Lower lobe of right lung (tissue), 2 donors: ENCODE measurements around the gene RANBP3L. TPM values are rescaled to one million over a fixed set of nuclear protein-coding genes. Genes with fewer than 3 reads are reported as not detected.

Experiments
- ATAC-seq, 2 donors: fragments of 200-7000 bp; cut with Tn5 transposase; one replicate each; pipeline ENCODE4 v1.9.1; 2020 to 2022; ENCODE audit warnings: mild to moderate bottlenecking in 2 of 2, moderate library complexity in 2 of 2
- DNase-seq: peaks from one replicate; pipeline ENCODE4 v3.0.0-alpha.2; 2020
- H3K27ac ChIP-seq: fragments of 200-600 bp; one replicate; pipeline ENCODE4 v1.8.0; 2022
- H3K27me3 ChIP-seq: fragments of 200-600 bp; one replicate; pipeline ENCODE4 v1.8.0; 2022; ENCODE audit warnings: low read depth
- H3K36me3 ChIP-seq: fragments of 200-600 bp; one replicate; pipeline ENCODE4 v1.8.0; 2022; ENCODE audit warnings: mild to moderate bottlenecking
- H3K4me1 ChIP-seq: fragments of 200-600 bp; one replicate; pipeline ENCODE4 v1.8.0; 2022
- H3K4me3 ChIP-seq: fragments of 200-600 bp; one replicate; pipeline ENCODE4 v1.8.0; 2022; ENCODE audit warnings: mild to moderate bottlenecking
- H3K9me3 ChIP-seq: fragments of 200-600 bp; one replicate; pipeline ENCODE4 v1.8.0; 2022
- intact Hi-C: fragments of 100-400 bp; cut with DNase I; formaldehyde crosslinking; loops from one replicate; pipeline ENCODE4 v1.11.0; 2022
- total RNA-seq: library from RNA; stranded (reverse); fragmentation: NEBNext Ultra II Directional; extraction: Animal tissue kit (Norgen Biotek cat#: 25700); gene quantifications from one replicate; pipeline ENCODE4 v1.2.1, GENCODE V29; 2021
- TF ChIP-seq, protein P1 (sequence below): fragments of 200-600 bp; IDR thresholded peaks from one replicate; pipeline ENCODE4 v1.8.0; 2022; ENCODE audit warnings: antibody characterized with exemption, mild to moderate bottlenecking
- donor health status: DM: no; HTN: yes; CAD: no; lungs with severe emphysema.

The RANBP3L gene
- total RNA-seq, 1 donor from 2014 or later: 2.8 TPM

DNA sequence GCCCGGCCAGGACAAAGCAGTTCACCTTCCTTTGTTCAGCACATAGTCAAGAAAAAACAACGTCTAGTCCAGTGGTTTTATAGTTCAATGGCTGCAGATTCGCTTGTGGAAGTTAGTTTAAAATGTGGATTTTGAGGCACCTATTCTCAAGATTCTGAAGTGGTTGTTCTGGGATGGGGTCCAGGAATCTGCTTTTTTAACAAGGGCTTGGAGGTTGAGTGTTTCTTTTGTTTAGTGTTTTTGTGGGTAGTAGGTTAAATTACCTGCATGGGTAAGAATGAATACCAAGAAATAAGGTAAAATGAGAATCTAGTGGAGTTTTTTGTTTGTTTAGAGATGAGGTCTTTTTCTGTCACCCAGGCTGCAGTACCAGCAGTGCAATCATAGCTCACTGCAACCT is 31.5 kb downstream of the RANBP3L start:
- ATAC-seq: no peak
- TF ChIP-seq, protein P1, sequence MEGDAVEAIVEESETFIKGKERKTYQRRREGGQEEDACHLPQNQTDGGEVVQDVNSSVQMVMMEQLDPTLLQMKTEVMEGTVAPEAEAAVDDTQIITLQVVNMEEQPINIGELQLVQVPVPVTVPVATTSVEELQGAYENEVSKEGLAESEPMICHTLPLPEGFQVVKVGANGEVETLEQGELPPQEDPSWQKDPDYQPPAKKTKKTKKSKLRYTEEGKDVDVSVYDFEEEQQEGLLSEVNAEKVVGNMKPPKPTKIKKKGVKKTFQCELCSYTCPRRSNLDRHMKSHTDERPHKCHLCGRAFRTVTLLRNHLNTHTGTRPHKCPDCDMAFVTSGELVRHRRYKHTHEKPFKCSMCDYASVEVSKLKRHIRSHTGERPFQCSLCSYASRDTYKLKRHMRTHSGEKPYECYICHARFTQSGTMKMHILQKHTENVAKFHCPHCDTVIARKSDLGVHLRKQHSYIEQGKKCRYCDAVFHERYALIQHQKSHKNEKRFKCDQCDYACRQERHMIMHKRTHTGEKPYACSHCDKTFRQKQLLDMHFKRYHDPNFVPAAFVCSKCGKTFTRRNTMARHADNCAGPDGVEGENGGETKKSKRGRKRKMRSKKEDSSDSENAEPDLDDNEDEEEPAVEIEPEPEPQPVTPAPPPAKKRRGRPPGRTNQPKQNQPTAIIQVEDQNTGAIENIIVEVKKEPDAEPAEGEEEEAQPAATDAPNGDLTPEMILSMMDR: no peak
- intact Hi-C loops: no loop called here

DNA sequence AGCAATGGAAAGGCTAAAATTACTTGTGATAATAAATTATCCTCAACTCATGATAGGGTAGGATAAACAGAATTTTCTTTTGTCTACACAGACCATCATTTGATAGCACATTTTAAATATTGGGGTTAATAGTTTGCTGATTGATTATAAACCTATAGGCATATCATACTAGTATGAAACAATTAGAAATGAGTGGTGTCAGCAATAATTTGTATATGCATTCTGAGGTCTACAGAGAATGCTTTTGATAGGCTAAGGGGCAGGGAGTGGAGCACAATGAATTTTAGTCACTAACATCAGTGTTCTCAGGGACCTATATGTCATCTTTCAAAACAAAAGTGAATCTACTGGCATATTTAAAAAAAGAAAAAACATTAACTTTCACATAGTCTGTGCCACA is 32.2 kb downstream of the RANBP3L start:
- Histone ChIP-seq H3K36me3 (no peaks in the 10 kb centered on the region), H3K27me3 (no peaks in the 10 kb centered on the region), H3K27ac (no peak overlapping the region), H3K9me3 (no peaks in the 10 kb centered on the region), H3K4me1 (no peaks in the 10 kb centered on the region), H3K4me3 (no peak overlapping the region)
- ATAC-seq (no peak), DNase-seq (no peak)
- TF ChIP-seq, protein P1: no peak
- intact Hi-C loops: no loop called here

More for the DNA sequence above, 31.5 kb downstream of the RANBP3L start:
- H3K27me3 ChIP-seq: no peaks in the 10 kb centered on the region
- no peaks in the 10 kb centered on the region for H3K4me1 ChIP-seq
- H3K36me3 ChIP-seq: no peaks in the 10 kb centered on the region
- H3K4me3 ChIP-seq: no peak overlapping the region
- no peaks in the 10 kb centered on the region for H3K9me3 ChIP-seq
- no peak for DNase-seq
- no peak overlapping the region for H3K27ac ChIP-seq

DNA sequence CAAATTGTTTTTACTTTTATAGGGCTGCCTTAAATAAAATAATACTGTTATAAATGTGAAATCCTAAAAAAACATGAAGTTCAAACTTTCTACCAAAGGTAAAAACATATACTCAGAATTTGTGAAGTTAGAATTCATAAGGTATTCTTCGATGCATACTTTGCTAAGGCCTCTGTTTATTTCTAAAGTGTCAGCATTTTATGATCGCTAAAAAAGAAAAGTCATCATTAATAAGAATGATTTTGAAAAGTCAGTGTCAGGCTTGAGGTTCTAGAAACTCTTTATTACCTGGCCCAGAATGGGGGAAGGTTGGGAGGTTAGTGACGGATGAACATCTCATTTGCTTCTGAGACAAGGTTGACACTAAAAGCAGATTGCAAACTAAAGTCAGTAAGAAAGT is 33.8 kb downstream of the RANBP3L start:
- Histone ChIP-seq H3K4me3 (no peak overlapping the region), H3K27me3 (no peaks in the 10 kb centered on the region), H3K9me3 (no peaks in the 10 kb centered on the region), H3K4me1 (no peaks in the 10 kb centered on the region), H3K27ac (no peak overlapping the region), H3K36me3 (no peaks in the 10 kb centered on the region)
- TF ChIP-seq, protein P1: no peak
- DNase-seq: no peak
- ATAC-seq: no peak
- intact Hi-C loops: no loop called here

DNA sequence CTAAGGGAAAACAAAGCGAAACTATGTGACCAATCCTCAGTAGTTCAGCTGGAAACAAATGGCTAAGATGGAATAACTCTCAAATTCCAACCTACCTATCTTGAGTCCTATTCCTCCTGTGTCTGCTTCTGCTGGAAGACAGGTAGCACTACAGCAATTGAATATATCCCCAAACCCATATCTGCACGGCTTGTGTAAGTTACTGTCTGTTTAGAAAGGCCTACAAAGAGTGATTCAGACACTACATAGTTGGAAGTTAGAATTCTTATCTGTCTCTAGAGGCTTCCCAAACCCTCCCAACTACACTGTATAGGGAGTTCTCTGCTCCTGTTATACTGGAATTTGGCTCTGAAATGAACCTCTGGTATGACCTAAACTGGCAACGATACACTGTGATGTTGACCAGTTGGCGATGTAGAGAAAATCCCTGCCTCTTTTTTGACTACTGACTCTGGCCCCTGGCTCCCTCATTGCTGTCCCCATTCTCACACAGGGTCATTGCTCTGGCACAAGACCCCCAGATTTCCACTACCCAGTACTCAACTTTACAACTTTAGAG is 37.4 kb downstream of the RANBP3L start:
- TF ChIP-seq, protein P1: no peak
- Histone ChIP-seq H3K36me3 (no peaks in the 10 kb centered on the region), H3K4me1 (no peaks in the 10 kb centered on the region), H3K27me3 (no peaks in the 10 kb centered on the region), H3K9me3 (no peaks in the 10 kb centered on the region), H3K4me3 (no peak overlapping the region), H3K27ac (no peak overlapping the region)
- intact Hi-C loops: no loop called here
- ATAC-seq (no peak), DNase-seq (no peak)

DNA sequence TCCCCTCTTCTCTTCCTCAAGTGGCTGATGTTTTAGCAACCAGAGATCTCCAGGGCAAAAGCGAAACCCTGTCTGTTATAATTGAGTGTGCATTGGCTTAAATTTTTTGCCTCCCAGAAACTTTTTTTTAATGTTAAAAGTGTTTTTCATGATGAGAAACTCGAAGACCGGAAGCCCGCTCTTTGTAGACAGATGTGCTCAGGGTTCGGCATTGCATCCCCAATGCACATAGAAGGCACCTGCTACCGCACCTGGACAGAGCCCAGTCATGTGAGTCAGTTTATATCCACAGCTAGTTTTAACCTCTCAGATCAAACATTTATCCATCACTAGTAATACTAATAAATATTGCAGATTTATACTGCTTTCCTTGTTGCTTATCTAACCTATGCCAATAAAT is 40.5 kb downstream of the RANBP3L start:
- Histone ChIP-seq H3K36me3 (no peaks in the 10 kb centered on the region), H3K9me3 (no peaks in the 10 kb centered on the region), H3K4me1 (no peaks in the 10 kb centered on the region), H3K4me3 (no peak overlapping the region), H3K27me3 (no peaks in the 10 kb centered on the region), H3K27ac (no peak overlapping the region)
- TF ChIP-seq, protein P1: no peak
- ATAC-seq (no peak), DNase-seq (no peak)
- intact Hi-C loops: no loop called here
